DMS53 treated with DMSO at 0.1 percent for 48 hours (cell line): ENCODE data around the gene SMIM10.
"Not testable (repeated sequence)": the region's sequence is repeated elsewhere in the genome, so short reads cannot be mapped to it uniquely, and the experiment has no call there.

ENCODE experiments used
- DNase-seq: peaks from one replicate; lab custom pipeline; 2025; ENCODE audit not compliant: unreplicated experiment; lab: John Stamatoyannopoulos, UW

SMIM10 gene

GRCh38 chrX:134990801-134991481 lies at the start of gene SMIM10:
Gene SMIM10 (plus strand): TSS chrX:134990991. CDS start chrX:134991096, 105 bp downstream.
- peak; percentile 30 for DNase-seq

GRCh38 chrX:134946364-134946763 lies 44.4 kb upstream of the SMIM10 start:
- DNase-seq, result not testable (repeated sequence)

GRCh38 chrX:134948333-134949241 lies 42.2 kb upstream of the SMIM10 start:
- DNase-seq, result no peak

GRCh38 chrX:134949271-134949670 lies 41.5 kb upstream of the SMIM10 start:
- DNase-seq, result no peak

- DNase-seq, result no peak
Observed at GRCh38 chrX:134957836-134958235, 33.0 kb upstream of the SMIM10 start.

GRCh38 chrX:134960366-134960765 lies 30.4 kb upstream of the SMIM10 start:
- DNase-seq, result not testable (repeated sequence)

GRCh38 chrX:134963041-134963440 lies 27.8 kb upstream of the SMIM10 start:
- DNase-seq, result no peak

- DNase-seq, result no peak
Observed at GRCh38 chrX:134969726-134970125, 21.1 kb upstream of the SMIM10 start.

GRCh38 chrX:134971926-134972325 lies 18.9 kb upstream of the SMIM10 start:
- no peak for DNase-seq

GRCh38 chrX:134975516-134975915 lies 15.3 kb upstream of the SMIM10 start:
- DNase-seq, result no peak

- DNase-seq, result no peak
Observed at GRCh38 chrX:134981910-134982309, 8.9 kb upstream of the SMIM10 start.

- DNase-seq, result no peak
Observed at GRCh38 chrX:134982748-134983147, 8.0 kb upstream of the SMIM10 start.

- no peak for DNase-seq
Observed at GRCh38 chrX:134985479-134985878, 5.3 kb upstream of the SMIM10 start.

GRCh38 chrX:134990475-134990800 lies 353 bp upstream of the SMIM10 start:
- no peak for DNase-seq

- no peak for DNase-seq
Observed at GRCh38 chrX:134997646-134998045, 6.9 kb downstream of the SMIM10 start.

- DNase-seq, result no peak
Observed at GRCh38 chrX:134998246-134998645, 7.5 kb downstream of the SMIM10 start.

GRCh38 chrX:134999469-134999868 lies 8.7 kb downstream of the SMIM10 start:
- peak; percentile 52 for DNase-seq

GRCh38 chrX:135000516-135000915 lies 9.7 kb downstream of the SMIM10 start:
- no peak for DNase-seq

- DNase-seq, result peak; percentile 72
Observed at GRCh38 chrX:135003876-135004623, 13.3 kb downstream of the SMIM10 start.

- DNase-seq, result no peak
Observed at GRCh38 chrX:135006187-135006586, 15.4 kb downstream of the SMIM10 start.

- peak; percentile 86 for DNase-seq
Observed at GRCh38 chrX:135009057-135009610, 18.3 kb downstream of the SMIM10 start.
